Keratinocyte (primary cell): ENCODE measurements around the gene FBXO10. TPM values are rescaled to one million over a fixed set of nuclear protein-coding genes. Genes with fewer than 3 reads are reported as not detected.

ENCODE experiments used
- DNase-seq: peaks from one replicate; pipeline ENCODE4 v3.0.0-alpha.2; 2011; ENCODE audit warnings: low read depth, missing footprints, low spot score
- FAIRE-seq: peaks from 2 replicates; lab custom pipeline; 2011; peaks lifted over from hg19 to GRCh38; lab: Jason Lieb, UNC
- H2AFZ ChIP-seq: 2 replicates; pipeline ENCODE4 v1.6.0; 2012; ENCODE audit warnings: low read length, control low read depth, inconsistent platforms; ENCODE audit not compliant: control insufficient read depth
- H3K27ac ChIP-seq: 2 replicates; pipeline ENCODE4 v1.5.1; 2011; ENCODE audit warnings: low read length; ENCODE audit not compliant: control insufficient read depth, insufficient read depth
- H3K27me3 ChIP-seq: 3 replicates; pipeline ENCODE4 v1.6.0; 2011; ENCODE audit warnings: low read length; ENCODE audit not compliant: control insufficient read depth, insufficient read depth; ENCODE audit errors: extremely low read depth
- H3K36me3 ChIP-seq, 2 experiments: 2 replicates in 1 of 2; 3 replicates in 1 of 2; pipeline ENCODE4 v1.5.1; 2011; ENCODE audit warnings: low read length in 2 of 2, mild to moderate bottlenecking in 1 of 2; ENCODE audit not compliant: control insufficient read depth in 2 of 2, insufficient read depth in 2 of 2; ENCODE audit errors: extremely low read depth in 1 of 2
- H3K4me1 ChIP-seq: 3 replicates; pipeline ENCODE4 v1.5.1; 2011; ENCODE audit warnings: low read length; ENCODE audit not compliant: control insufficient read depth, insufficient read depth; ENCODE audit errors: extremely low read depth
- H3K4me2 ChIP-seq: 3 replicates; pipeline ENCODE4 v1.6.0; 2011; ENCODE audit warnings: low read depth, low read length; ENCODE audit not compliant: control insufficient read depth, insufficient read depth; ENCODE audit errors: extremely low read depth
- H3K4me3 ChIP-seq, 3 experiments: fragments of 200-600 bp in 1 of 3; sonication (generic) in 1 of 3; 2 replicates in 2 of 3; 3 replicates in 1 of 3; pipeline ENCODE4 v1.5.1; 2011 to 2016; ENCODE audit warnings: low read length in 3 of 3, mild to moderate bottlenecking in 3 of 3, control low read depth in 2 of 3, inconsistent platforms in 1 of 3, low read depth in 1 of 3, mixed read lengths in 1 of 3, mixed run types in 1 of 3, moderate library complexity in 1 of 3; ENCODE audit not compliant: control insufficient read depth in 2 of 3, insufficient read depth in 2 of 3; ENCODE audit errors: extremely low read depth in 1 of 3
- H3K79me2 ChIP-seq: 2 replicates; pipeline ENCODE4 v1.6.0; 2012; ENCODE audit warnings: low read length; ENCODE audit not compliant: control insufficient read depth, insufficient read depth
- H3K9ac ChIP-seq: 3 replicates; pipeline ENCODE4 v1.6.0; 2011; ENCODE audit warnings: low read length; ENCODE audit not compliant: control insufficient read depth, insufficient read depth; ENCODE audit errors: extremely low read depth
- H3K9me1 ChIP-seq: 3 replicates; pipeline ENCODE4 v1.6.0; 2011; ENCODE audit warnings: low read length; ENCODE audit not compliant: control insufficient read depth, insufficient read depth; ENCODE audit errors: extremely low read depth
- H3K9me3 ChIP-seq: 2 replicates; pipeline ENCODE4 v1.5.1; 2012; ENCODE audit warnings: low read depth, low read length; ENCODE audit not compliant: control insufficient read depth
- H4K20me1 ChIP-seq: 3 replicates; pipeline ENCODE4 v1.6.0; 2011; ENCODE audit warnings: low read length; ENCODE audit not compliant: control insufficient read depth, insufficient read depth; ENCODE audit errors: extremely low read depth
- EZH2 ChIP-seq: IDR thresholded peaks from one replicate; pipeline ENCODE4 v1.6.1; 2012; ENCODE audit warnings: inconsistent platforms, mild to moderate bottlenecking, low read length, moderate library complexity
- dilution Hi-C: fragments of 300-500 bp; cut with MboI; formaldehyde crosslinking; loops from one replicate; pipeline ENCODE4 v1.7.0; 2020; ENCODE audit warnings: low sequenced_read_pairs; ENCODE audit not compliant: extremely low pct_ligation_motif_present
- polyA plus RNA-seq, 5 experiments: library from polyadenylated mRNA; depleted of rRNA in 3 of 5; stranded (reverse) in 3 of 5; stranded (forward) in 1 of 5; unstranded in 1 of 5; fragments of >200 nt; gene quantifications; 1 replicate in 1 of 5; 2 replicates in 3 of 5; 3 replicates in 1 of 5; pipeline versions ENCODE4 v1.2.1 to v1.2.3, GENCODE V29; 2011 to 2012; ENCODE audit warnings: missing spikeins in 2 of 5, low read depth in 1 of 5, low replicate concordance in 1 of 5
- TF ChIP-seq, protein P1 (sequence below), 3 experiments: IDR thresholded peaks in 1 of 3; conservative IDR thresholded peaks in 1 of 3; optimal IDR thresholded peaks in 1 of 3; 2 replicates in 2 of 3; 3 replicates in 1 of 3; pipeline versions ENCODE3 to v1.5.1; 2011; ENCODE audit warnings: low read length in 3 of 3, mild to moderate bottlenecking in 3 of 3, moderate library complexity in 2 of 3, control low read depth in 1 of 3, inconsistent platforms in 1 of 3; ENCODE audit not compliant: insufficient read depth in 2 of 3; ENCODE audit errors: extremely low read depth in 1 of 3

FBXO10 gene
- polyA plus RNA-seq, 1 donor (not counting 4 experiments of a cell fraction or from before 2014, with no cell fraction given) = 4.1 TPM

DNA sequence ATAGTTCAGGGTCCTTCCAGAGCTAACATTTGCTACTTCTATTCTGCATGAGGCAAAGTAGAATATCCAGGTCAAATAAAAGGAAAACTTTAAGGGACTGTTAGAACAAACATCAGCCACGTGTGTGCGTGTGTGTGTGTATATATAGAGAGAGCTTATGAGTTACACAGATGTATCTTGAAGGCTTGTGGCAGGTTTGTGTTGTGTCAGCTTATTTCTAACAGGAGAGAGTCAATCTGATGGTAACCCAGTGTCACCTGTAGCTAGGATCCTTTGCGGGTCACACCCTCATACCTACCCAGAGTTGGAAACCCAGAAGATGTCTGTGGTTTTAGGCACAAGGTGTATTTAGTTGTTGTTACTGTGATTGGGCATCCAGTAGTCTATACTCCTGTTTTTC is 77.7 kb downstream of the FBXO10 start:
- Histone ChIP-seq H4K20me1 (peaks cover 2% of the 10 kb centered on the region), H3K27me3 (no peaks in the 10 kb centered on the region), H3K4me1 (no peaks in the 10 kb centered on the region), H3K9me3 (no peaks in the 10 kb centered on the region), H3K4me2 (no peak overlapping the region), H3K4me3 (no peak overlapping the region), H3K79me2 (peaks cover 3% of the 10 kb centered on the region), H3K27ac (no peak overlapping the region), H3K9ac (no peak overlapping the region), H3K36me3 (peaks cover 39 to 61% of the 10 kb centered on the region in 2 experiments), H3K9me1 (no peaks in the 10 kb centered on the region), H2AFZ (no peak overlapping the region)
- dilution Hi-C loops = loop anchor here (25.0 kb wide), 1 partner anchor 89 kb away; the partner anchor contains the start of genes FBXO10 and TOMM5
- no peak for DNase-seq
- TF ChIP-seq, protein P1, sequence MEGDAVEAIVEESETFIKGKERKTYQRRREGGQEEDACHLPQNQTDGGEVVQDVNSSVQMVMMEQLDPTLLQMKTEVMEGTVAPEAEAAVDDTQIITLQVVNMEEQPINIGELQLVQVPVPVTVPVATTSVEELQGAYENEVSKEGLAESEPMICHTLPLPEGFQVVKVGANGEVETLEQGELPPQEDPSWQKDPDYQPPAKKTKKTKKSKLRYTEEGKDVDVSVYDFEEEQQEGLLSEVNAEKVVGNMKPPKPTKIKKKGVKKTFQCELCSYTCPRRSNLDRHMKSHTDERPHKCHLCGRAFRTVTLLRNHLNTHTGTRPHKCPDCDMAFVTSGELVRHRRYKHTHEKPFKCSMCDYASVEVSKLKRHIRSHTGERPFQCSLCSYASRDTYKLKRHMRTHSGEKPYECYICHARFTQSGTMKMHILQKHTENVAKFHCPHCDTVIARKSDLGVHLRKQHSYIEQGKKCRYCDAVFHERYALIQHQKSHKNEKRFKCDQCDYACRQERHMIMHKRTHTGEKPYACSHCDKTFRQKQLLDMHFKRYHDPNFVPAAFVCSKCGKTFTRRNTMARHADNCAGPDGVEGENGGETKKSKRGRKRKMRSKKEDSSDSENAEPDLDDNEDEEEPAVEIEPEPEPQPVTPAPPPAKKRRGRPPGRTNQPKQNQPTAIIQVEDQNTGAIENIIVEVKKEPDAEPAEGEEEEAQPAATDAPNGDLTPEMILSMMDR (optimal IDR thresholded peaks at IDR 0.05 in 1 of 3, IDR thresholded peaks at IDR 0.05 in 1 of 3, conservative IDR thresholded peaks at IDR 0.05 in 1 of 3; ENCODE audit: extremely low read depth in 1 of 3, insufficient read depth in 2 of 3, low read length in 3 of 3) = no peak
- TF ChIP-seq EZH2 = no peak
- FAIRE-seq = no peak

DNA sequence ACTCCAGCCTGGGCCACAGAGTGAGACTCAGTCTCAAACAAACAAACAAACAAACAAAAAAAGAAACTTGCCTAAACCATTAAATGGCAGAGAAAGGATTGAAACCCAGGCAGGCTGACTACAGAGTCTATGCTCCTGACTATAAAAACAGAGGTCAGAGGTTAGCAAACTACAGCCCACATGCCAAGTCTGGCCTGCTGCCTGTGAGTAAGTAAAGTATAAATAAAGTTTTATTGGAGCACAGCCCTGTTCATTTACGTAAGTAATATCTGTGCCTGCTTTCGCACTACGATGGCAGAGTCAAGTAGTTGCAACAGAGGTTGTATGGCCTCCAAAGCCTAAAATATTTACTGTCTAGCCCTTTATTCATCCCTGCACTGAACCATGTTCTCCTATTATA is 78.9 kb downstream of the FBXO10 start:
- DNase-seq (no peak), FAIRE-seq (no peak)
- Histone ChIP-seq H3K27ac (no peak overlapping the region), H3K9me1 (no peaks in the 10 kb centered on the region), H3K27me3 (no peaks in the 10 kb centered on the region), H3K36me3 (peaks cover 40 to 65% of the 10 kb centered on the region in 2 experiments), H4K20me1 (peaks cover 2% of the 10 kb centered on the region), H3K4me2 (no peak overlapping the region), H3K9me3 (no peaks in the 10 kb centered on the region), H3K4me1 (no peaks in the 10 kb centered on the region), H3K4me3 (no peak overlapping the region), H3K79me2 (peaks cover 3% of the 10 kb centered on the region), H3K9ac (no peak overlapping the region), H2AFZ (no peak overlapping the region)
- dilution Hi-C loops = loop anchor here (25.0 kb wide), 1 partner anchor 90 kb away; the partner anchor contains the start of genes FBXO10 and TOMM5
- TF ChIP-seq, protein P1 (optimal IDR thresholded peaks at IDR 0.05 in 1 of 3, IDR thresholded peaks at IDR 0.05 in 1 of 3, conservative IDR thresholded peaks at IDR 0.05 in 1 of 3; ENCODE audit: extremely low read depth in 1 of 3, insufficient read depth in 2 of 3, low read length in 3 of 3) = no peak
- TF ChIP-seq EZH2 = no peak
